HEK293T (cell line): Measurements from ENCODE around the gene PAX8.

Source experiments
- CTCF ChIA-PET: fragments of 350-600 bp; formaldehyde crosslinking; extraction: SDS; loops from one replicate; lab custom pipeline; 2021; ENCODE audit warnings: antibody characterized with exemption, inconsistent platforms; lab: Yijun Ruan, JAX
- POLR2A ChIA-PET: fragments of 350-600 bp; formaldehyde crosslinking; extraction: SDS; loops from one replicate; lab custom pipeline; 2020; ENCODE audit warnings: antibody characterized with exemption, inconsistent platforms; lab: Yijun Ruan, JAX
- DNase-seq: peaks from one replicate; pipeline ENCODE4 v3.0.0; 2012; ENCODE audit warnings: mixed read lengths; ENCODE audit errors: extremely low spot score
- ARNT ChIP-seq: fragments of 450-650 bp; IDR thresholded peaks from 2 replicates; pipeline ENCODE4 v1.6.1; 2017; ENCODE audit warnings: mild to moderate bottlenecking
- BHLHE40 ChIP-seq: fragments of 450-650 bp; IDR thresholded peaks from 2 replicates; pipeline ENCODE4 v1.6.1; 2016; ENCODE audit warnings: mild to moderate bottlenecking, moderate library complexity, borderline replicate concordance
- CTBP1 ChIP-seq: fragments of 450-650 bp; IDR thresholded peaks from 2 replicates; pipeline ENCODE4 v1.6.1; 2016; ENCODE audit warnings: borderline replicate concordance
- ELF4 ChIP-seq: fragments of 450-650 bp; IDR thresholded peaks from 2 replicates; pipeline ENCODE4 v1.6.1; 2017; ENCODE audit warnings: antibody characterized with exemption
- FOXA1 ChIP-seq: fragments of 450-650 bp; IDR thresholded peaks from 2 replicates; pipeline ENCODE4 v1.6.1; 2016; ENCODE audit warnings: mild to moderate bottlenecking
- FOXK2 ChIP-seq: fragments of 450-650 bp; IDR thresholded peaks from 2 replicates; pipeline ENCODE4 v1.6.1; 2016; ENCODE audit warnings: mild to moderate bottlenecking
- FOXM1 ChIP-seq: fragments of 450-650 bp; IDR thresholded peaks from 2 replicates; pipeline ENCODE4 v1.6.1; 2017; ENCODE audit warnings: mild to moderate bottlenecking, borderline replicate concordance
- HDGF ChIP-seq: fragments of 450-650 bp; IDR thresholded peaks from 2 replicates; pipeline ENCODE4 v1.6.1; 2017; ENCODE audit warnings: antibody characterized with exemption, borderline replicate concordance
- L3MBTL2 ChIP-seq: fragments of 450-650 bp; conservative IDR thresholded peaks from 2 replicates; pipeline ENCODE4 v1.6.1; 2016; ENCODE audit warnings: mild to moderate bottlenecking
- LEF1 ChIP-seq: fragments of 450-650 bp; IDR thresholded peaks from 2 replicates; pipeline ENCODE4 v1.6.1; 2017; ENCODE audit warnings: mild to moderate bottlenecking, borderline replicate concordance
- NFRKB ChIP-seq: fragments of 450-650 bp; IDR thresholded peaks from 2 replicates; pipeline ENCODE4 v1.6.1; 2016; ENCODE audit warnings: mild to moderate bottlenecking, moderate library complexity
- SP1 ChIP-seq: fragments of 450-650 bp; IDR thresholded peaks from 2 replicates; pipeline ENCODE4 v1.6.1; 2017
- SUZ12 ChIP-seq: fragments of 450-650 bp; IDR thresholded peaks from 2 replicates; pipeline ENCODE4 v1.6.1; 2016; ENCODE audit warnings: mild to moderate bottlenecking
- TARDBP ChIP-seq: fragments of 450-650 bp; IDR thresholded peaks from 2 replicates; pipeline ENCODE4 v1.6.1; 2016
- ZNF384 ChIP-seq: fragments of 450-650 bp; IDR thresholded peaks from 2 replicates; pipeline ENCODE4 v1.6.1; 2016
- TF ChIP-seq, protein P1 (sequence below): fragments of 450-650 bp; IDR thresholded peaks from 2 replicates; pipeline ENCODE4 v1.6.1; 2016

PAX8 gene

DNA sequence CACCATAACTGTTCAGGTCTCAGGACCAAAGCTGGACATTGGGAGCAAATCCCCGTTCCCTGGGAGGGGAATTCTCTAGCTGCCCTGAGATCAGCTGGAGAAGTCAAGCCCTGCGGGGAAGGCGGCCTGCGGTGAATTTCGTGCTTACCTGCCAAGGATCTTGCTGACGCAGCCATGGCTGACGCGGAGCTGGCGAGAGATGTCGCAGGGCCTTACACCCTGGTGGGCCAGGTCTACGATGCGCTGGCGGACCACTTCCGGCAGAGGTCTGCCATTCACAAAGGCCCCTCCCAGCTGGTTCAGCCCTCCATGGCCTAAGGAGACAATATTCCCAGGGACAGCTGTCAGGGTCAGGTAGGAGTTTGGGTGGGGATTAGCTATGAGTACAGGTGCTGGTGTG is 32.1 kb downstream of the PAX8 start:
- no peak for DNase-seq
- ChIA-PET POLR2A (no interaction called here), CTCF (interaction anchor here (1.1 to 2.6 kb wide), 3 partner anchors 47 to 124 kb away, joined by 3 to 9 read pairs (median 6); no protein-coding TSS in a partner anchor)
- no peak for TF ChIP-seq SUZ12
- no peak for TF ChIP-seq FOXA1
- no peak for TF ChIP-seq ZNF384
- TF ChIP-seq L3MBTL2, result no peak
- TF ChIP-seq NFRKB, result no peak
- TF ChIP-seq, protein P1, sequence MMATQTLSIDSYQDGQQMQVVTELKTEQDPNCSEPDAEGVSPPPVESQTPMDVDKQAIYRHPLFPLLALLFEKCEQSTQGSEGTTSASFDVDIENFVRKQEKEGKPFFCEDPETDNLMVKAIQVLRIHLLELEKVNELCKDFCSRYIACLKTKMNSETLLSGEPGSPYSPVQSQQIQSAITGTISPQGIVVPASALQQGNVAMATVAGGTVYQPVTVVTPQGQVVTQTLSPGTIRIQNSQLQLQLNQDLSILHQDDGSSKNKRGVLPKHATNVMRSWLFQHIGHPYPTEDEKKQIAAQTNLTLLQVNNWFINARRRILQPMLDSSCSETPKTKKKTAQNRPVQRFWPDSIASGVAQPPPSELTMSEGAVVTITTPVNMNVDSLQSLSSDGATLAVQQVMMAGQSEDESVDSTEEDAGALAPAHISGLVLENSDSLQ, result no peak
- TF ChIP-seq ARNT, result no peak
- TF ChIP-seq CTBP1, result no peak

DNA sequence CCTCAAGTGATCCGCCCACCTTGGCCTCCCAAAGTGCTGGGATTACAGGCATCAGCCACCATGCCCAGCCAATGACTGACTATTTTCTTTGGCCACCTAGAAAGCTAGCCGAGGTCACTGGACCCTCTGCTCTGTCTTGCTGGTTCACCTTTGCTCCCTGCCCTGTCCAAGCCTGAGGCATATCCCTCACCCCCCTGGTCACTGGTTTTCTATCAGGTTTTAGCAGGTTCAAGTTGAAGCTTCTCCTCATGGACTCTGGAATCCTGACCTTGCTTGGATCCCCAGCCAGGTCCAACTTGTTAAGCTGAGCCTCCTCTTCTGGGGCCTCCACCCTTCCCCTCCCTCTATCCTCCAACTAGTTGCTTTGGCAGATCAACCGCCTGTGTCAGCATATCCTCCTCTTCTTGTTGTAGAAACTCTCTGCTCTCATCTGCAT is 33.4 kb downstream of the PAX8 start:
- TF ChIP-seq, protein P1, result no peak
- TF ChIP-seq TARDBP, result no peak
- no peak for DNase-seq
- ChIA-PET POLR2A (interaction anchor here (0.8 kb wide), 1 partner anchor 26 kb away, joined by 3 read pairs; no protein-coding TSS in a partner anchor), CTCF (interaction anchor here (0.6 to 2.6 kb wide), 2 partner anchors 125 to 501 kb away, joined by 3 to 9 read pairs; no protein-coding TSS in a partner anchor)

DNA sequence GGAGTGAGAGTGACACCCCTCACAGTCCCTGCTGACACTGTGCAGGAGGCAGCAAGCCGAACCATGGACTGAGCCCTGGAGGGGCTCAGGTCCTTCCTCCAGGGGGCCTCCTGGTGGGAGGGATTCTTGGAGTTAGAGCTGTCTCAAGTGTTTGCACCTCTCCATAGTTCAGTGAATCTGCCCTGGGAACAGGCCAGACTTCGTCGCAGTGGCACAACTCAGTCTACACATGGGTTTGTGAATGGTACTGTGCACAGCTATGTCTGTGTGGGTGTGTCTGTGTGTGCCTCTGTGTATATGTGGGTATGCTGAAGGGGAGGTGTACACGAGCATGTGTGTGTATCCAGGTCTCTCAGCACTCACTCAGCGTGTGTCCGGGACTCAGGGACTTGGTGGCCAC is 36.4 kb downstream of the PAX8 start:
- TF ChIP-seq, protein P1, result no peak
- TF ChIP-seq BHLHE40 (no peak), ARNT (no peak), CTBP1 (no peak), TARDBP (no peak), L3MBTL2 (no peak), LEF1 (no peak), FOXA1 (no peak), HDGF (no peak), NFRKB (no peak), ZNF384 (no peak), SUZ12 (no peak), FOXM1 (no peak), SP1 (no peak), ELF4 (no peak), FOXK2 (no peak)
- ChIA-PET POLR2A (no interaction called here), CTCF (no interaction called here)

DNA sequence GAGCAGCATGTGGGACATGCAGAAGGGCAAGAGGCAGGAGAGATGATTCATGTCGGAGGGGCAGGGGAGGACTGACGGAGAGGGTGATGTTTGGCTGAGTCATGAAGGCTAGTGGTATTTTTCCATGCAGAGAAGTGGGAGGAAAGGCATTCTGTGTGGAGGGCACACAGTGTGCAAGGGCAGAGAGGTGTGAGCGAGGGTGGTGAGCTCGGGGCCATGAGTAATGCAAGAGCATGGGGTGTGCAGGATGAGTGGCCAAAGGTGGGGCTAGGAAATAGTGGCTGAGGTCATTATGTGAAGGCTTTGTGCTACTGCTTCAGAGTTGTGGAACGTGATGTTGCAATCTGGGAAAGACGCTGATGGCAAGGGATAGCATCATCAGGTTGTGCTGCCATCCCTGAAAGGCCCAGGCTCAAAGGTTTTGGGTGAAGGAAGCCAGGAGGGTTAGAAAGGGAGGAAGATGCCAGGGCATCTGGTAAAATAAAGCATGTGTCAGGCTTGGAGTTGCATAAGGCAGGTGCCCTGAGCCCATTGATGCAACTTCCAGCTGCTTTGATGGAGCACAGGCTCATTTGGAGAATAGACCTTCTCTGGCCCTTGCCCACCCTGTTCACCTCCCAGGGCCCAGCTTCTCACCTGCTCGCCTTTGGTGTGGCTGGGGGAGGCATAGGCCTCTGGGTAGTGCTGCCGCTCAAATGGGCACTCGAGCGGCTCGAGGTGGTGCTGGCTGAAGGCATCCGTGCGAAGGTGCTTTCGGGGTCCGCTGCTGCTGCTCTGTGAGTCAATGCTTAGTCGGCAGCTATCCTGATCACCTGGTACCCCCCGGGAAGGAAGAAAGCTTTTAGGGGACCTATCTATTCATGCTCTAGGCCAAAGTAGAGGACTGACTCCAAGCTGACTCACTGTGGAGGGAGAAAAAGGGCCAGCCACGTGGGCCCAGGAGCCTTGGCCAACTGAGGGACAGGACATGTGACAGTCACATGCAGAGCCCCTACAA is 37.5 kb downstream of the PAX8 start:
- DNase-seq, result no peak
- TF ChIP-seq ELF4, result no peak
- no peak for TF ChIP-seq ARNT
- no peak for TF ChIP-seq CTBP1
- TF ChIP-seq L3MBTL2, result no peak
- TF ChIP-seq FOXK2, result no peak
- TF ChIP-seq ZNF384, result no peak
- TF ChIP-seq, protein P1, result no peak
- TF ChIP-seq SUZ12, result no peak
- no peak for TF ChIP-seq SP1
- TF ChIP-seq NFRKB, result no peak
- TF ChIP-seq FOXA1, result no peak
- TF ChIP-seq FOXM1, result no peak
- TF ChIP-seq HDGF, result no peak
- no peak for TF ChIP-seq LEF1
- TF ChIP-seq TARDBP, result no peak
- no peak for TF ChIP-seq BHLHE40
- ChIA-PET CTCF (interaction anchor here (0.6 to 2.2 kb wide), 6 partner anchors 10 to 130 kb away, joined by 3 to 13 read pairs (median 4); no protein-coding TSS in a partner anchor), POLR2A (interaction anchor here (1.0 to 1.6 kb wide), 2 partner anchors 37 to 43 kb away, joined by 3 read pairs; no protein-coding TSS in a partner anchor)

More for the DNA sequence above, 36.4 kb downstream of the PAX8 start:
- DNase-seq, result no peak

DNA sequence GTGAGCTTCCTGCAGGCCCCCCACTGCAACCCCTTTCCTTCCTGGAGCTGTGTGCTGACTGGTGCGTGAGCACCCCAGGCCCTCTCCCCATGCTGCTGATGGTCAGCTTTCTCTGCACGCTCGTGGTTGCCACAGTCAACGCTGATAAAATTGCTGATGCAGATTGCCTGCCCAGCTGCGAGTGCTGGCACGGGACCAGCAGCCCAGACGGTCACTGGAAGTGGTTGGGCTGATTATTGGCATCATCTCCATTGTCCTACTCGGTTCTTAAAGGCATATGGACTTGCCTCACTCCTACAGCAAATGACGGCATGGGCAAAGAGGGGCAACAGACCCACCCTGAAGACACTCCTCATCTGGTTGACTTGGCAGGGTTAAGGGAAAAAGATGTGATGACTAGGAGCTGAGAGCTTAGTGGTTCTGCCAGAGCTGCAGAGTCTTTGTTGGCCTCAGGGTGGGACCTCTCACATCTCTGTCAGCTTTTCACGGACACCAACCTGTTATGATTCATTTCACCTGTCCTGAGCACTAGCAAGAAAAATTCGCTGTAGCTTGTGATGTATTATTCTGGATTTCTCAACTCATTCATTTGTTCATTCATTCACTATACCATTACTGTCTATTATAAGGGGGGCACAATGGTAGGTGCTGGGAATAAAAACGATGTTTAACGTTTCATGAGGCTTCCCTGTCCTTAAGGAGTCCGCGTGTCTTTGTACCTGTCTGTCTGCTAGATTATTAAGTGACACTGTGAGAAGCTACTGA is 38.4 kb downstream of the PAX8 start:
- TF ChIP-seq ARNT (no peak), ZNF384 (no peak)
- POLR2A ChIA-PET, result interaction anchor here (1.0 to 1.6 kb wide), 2 partner anchors 36 to 42 kb away, joined by 3 read pairs; no protein-coding TSS in a partner anchor
- CTCF ChIA-PET, result interaction anchor here (0.6 to 2.2 kb wide), 7 partner anchors 9 to 131 kb away, joined by 3 to 13 read pairs (median 3); no protein-coding TSS in a partner anchor
- no peak for DNase-seq
